MM.1S (cell line): ENCODE results near the gene SMOC2.

Source experiments
- DNase-seq: peaks from one replicate; pipeline ENCODE4 v3.0.0-alpha.2; 2015
- H2AFZ ChIP-seq: fragments of 300-600 bp; sonication (generic); 2 replicates; pipeline ENCODE4 v1.6.0; 2016; ENCODE audit warnings: antibody characterized with exemption, low read length
- H3F3A ChIP-seq: fragments of 300-600 bp; sonication (generic); 2 replicates; pipeline ENCODE4 v1.6.1; 2016; ENCODE audit warnings: mild to moderate bottlenecking, antibody characterized with exemption, low read length, moderate library complexity, mixed read lengths; ENCODE audit not compliant: insufficient read depth
- H3K27ac ChIP-seq: fragments of 300-600 bp; sonication (generic); 2 replicates; pipeline ENCODE4 v1.5.1; 2016; ENCODE audit warnings: mild to moderate bottlenecking, low read length
- H3K27me3 ChIP-seq: fragments of 300-600 bp; sonication (generic); replicated peaks from 2 replicates; pipeline ENCODE4 v1.6.0; 2016; ENCODE audit warnings: low read length; ENCODE audit not compliant: insufficient read depth
- H3K36me3 ChIP-seq: fragments of 300-600 bp; sonication (generic); replicated peaks from 2 replicates; pipeline ENCODE4 v1.6.1; 2016; ENCODE audit warnings: mild to moderate bottlenecking, low read length, mixed read lengths; ENCODE audit not compliant: insufficient read depth
- H3K4me1 ChIP-seq: fragments of 300-600 bp; sonication (generic); 2 replicates; pipeline ENCODE4 v1.6.1; 2016; ENCODE audit warnings: low read length, mixed read lengths
- H3K4me2 ChIP-seq: fragments of 300-600 bp; sonication (generic); 2 replicates; pipeline ENCODE4 v1.6.0; 2016; ENCODE audit warnings: low read depth, low read length
- H3K4me3 ChIP-seq: fragments of 300-600 bp; sonication (generic); 2 replicates; pipeline ENCODE4 v1.5.1; 2016; ENCODE audit warnings: low read length, mixed read lengths
- H3K79me2 ChIP-seq: fragments of 300-600 bp; sonication (generic); 2 replicates; pipeline ENCODE4 v1.6.1; 2016; ENCODE audit warnings: mixed run types, low read length, mixed read lengths
- H3K9ac ChIP-seq: fragments of 300-600 bp; sonication (generic); 2 replicates; pipeline ENCODE4 v1.6.1; 2016; ENCODE audit warnings: low read length, mixed read lengths
- H3K9me2 ChIP-seq: fragments of 300-600 bp; sonication (generic); replicated peaks from 2 replicates; pipeline ENCODE4 v1.6.1; 2016; ENCODE audit warnings: mild to moderate bottlenecking, low read length, mixed read lengths; ENCODE audit not compliant: insufficient read depth
- H3K9me3 ChIP-seq: fragments of 300-600 bp; sonication (generic); replicated peaks from 2 replicates; pipeline ENCODE4 v1.6.1; 2016; ENCODE audit warnings: mild to moderate bottlenecking, low read length, mixed read lengths; ENCODE audit not compliant: insufficient read depth
- H4K20me1 ChIP-seq: fragments of 300-600 bp; sonication (generic); 2 replicates; pipeline ENCODE4 v1.6.1; 2016; ENCODE audit warnings: mild to moderate bottlenecking, low read length, moderate library complexity, mixed read lengths; ENCODE audit not compliant: insufficient read depth
- CTCF ChIP-seq: fragments of 300-600 bp; sonication (generic); IDR thresholded peaks from 2 replicates; pipeline ENCODE4 v1.5.1; 2016; ENCODE audit warnings: antibody characterized with exemption, low read length, mixed read lengths
- EZH2 ChIP-seq: fragments of 300-600 bp; sonication (generic); optimal IDR thresholded peaks from 2 replicates; pipeline ENCODE3; 2017; ENCODE audit warnings: low read depth, mild to moderate bottlenecking, antibody characterized with exemption, low read length, mixed read lengths
- EZH2phosphoT487 ChIP-seq: fragments of 300-600 bp; sonication (generic); IDR thresholded peaks from 2 replicates; pipeline ENCODE4 v1.6.1; 2018; ENCODE audit warnings: antibody characterized with exemption, low read length

Gene SMOC2

GRCh38 chr6:168590406-168590805 lies 149.4 kb downstream of the SMOC2 start:
- Histone ChIP-seq H2AFZ (no peak overlapping the region), H3K4me3 (no peak overlapping the region), H3K4me2 (no peak overlapping the region), H3K36me3 (no peaks in the 10 kb centered on the region), H3K9ac (no peak overlapping the region), H4K20me1 (no peaks in the 10 kb centered on the region), H3K79me2 (no peaks in the 10 kb centered on the region), H3K9me3 (no peaks in the 10 kb centered on the region), H3K27me3 (no peaks in the 10 kb centered on the region), H3K9me2 (no peaks in the 10 kb centered on the region), H3F3A (no peaks in the 10 kb centered on the region), H3K27ac (no peak overlapping the region), H3K4me1 (no peaks in the 10 kb centered on the region)
- TF ChIP-seq CTCF (no peak), EZH2 (no peak), EZH2phosphoT487 (no peak)
- no peak for DNase-seq

- Histone ChIP-seq H3K9ac (no peak overlapping the region), H3K4me2 (no peak overlapping the region), H3K9me3 (no peaks in the 10 kb centered on the region), H3K27ac (no peak overlapping the region), H3F3A (no peaks in the 10 kb centered on the region), H2AFZ (no peak overlapping the region), H3K27me3 (no peaks in the 10 kb centered on the region), H3K4me1 (no peaks in the 10 kb centered on the region), H3K79me2 (no peaks in the 10 kb centered on the region), H4K20me1 (no peaks in the 10 kb centered on the region), H3K4me3 (no peak overlapping the region), H3K9me2 (no peaks in the 10 kb centered on the region), H3K36me3 (no peaks in the 10 kb centered on the region)
- DNase-seq, result no peak
- TF ChIP-seq CTCF (no peak), EZH2phosphoT487 (no peak), EZH2 (no peak)
These were observed 155.4 kb downstream of the SMOC2 start for GRCh38 chr6:168596344-168596743.

- no peak for DNase-seq
- H3F3A ChIP-seq, result no peaks in the 10 kb centered on the region
- H3K27me3 ChIP-seq, result no peaks in the 10 kb centered on the region
- no peaks in the 10 kb centered on the region for H3K4me1 ChIP-seq
- H3K9me2 ChIP-seq, result no peaks in the 10 kb centered on the region
- H3K9me3 ChIP-seq, result no peaks in the 10 kb centered on the region
- no peaks in the 10 kb centered on the region for H3K79me2 ChIP-seq
- H3K4me2 ChIP-seq, result no peak overlapping the region
- no peaks in the 10 kb centered on the region for H3K36me3 ChIP-seq
- H3K27ac ChIP-seq, result no peak overlapping the region
- no peaks in the 10 kb centered on the region for H4K20me1 ChIP-seq
- TF ChIP-seq EZH2 (no peak), CTCF (no peak), EZH2phosphoT487 (no peak)
- H2AFZ ChIP-seq, result no peak overlapping the region
- no peak overlapping the region for H3K9ac ChIP-seq
- no peak overlapping the region for H3K4me3 ChIP-seq
These were observed 156.5 kb downstream of the SMOC2 start for GRCh38 chr6:168597471-168597875.
